GM19240 (cell line): ENCODE results near the gene RYR3.

Source experiments
- DNase-seq: peaks from one replicate; pipeline ENCODE4 v3.0.0; 2011; ENCODE audit warnings: low spot score; ENCODE audit not compliant: insufficient read length

The RYR3 gene

DNA sequence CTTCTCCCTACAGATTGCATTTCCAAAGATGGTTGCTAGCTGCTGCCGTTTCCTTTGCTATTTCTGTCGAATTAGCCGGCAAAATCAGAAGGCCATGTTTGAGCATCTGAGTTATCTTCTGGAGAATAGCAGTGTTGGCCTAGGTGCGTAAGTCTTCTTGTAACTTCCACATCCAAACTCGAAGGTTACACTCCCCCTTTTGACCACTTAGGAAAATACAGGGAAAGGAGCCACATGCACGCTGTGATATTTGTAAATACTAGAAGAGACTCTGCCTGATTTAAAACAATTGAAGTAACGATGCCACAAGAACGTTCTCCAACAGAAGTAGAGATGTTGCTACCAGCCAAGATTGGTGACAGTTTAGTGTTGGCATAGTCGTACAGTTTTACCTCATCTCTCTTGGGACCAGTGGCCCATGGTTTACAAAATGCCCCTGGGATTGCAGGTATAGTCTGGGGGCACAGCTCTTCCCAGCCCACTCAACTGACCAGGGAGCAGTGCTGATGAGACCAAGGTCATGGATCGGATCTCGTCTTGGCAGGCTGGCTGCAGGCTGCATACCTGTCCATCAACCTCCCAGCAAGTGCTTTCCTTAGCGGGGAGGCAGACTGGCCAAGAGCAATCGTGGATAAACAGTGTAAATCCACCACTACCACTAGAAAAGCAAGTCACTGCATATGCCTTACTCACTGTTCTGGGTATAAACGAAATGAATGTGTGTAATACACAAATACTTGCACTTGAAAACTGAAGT is 389.1 kb downstream of the RYR3 start:
- DNase-seq, result no peak

DNA sequence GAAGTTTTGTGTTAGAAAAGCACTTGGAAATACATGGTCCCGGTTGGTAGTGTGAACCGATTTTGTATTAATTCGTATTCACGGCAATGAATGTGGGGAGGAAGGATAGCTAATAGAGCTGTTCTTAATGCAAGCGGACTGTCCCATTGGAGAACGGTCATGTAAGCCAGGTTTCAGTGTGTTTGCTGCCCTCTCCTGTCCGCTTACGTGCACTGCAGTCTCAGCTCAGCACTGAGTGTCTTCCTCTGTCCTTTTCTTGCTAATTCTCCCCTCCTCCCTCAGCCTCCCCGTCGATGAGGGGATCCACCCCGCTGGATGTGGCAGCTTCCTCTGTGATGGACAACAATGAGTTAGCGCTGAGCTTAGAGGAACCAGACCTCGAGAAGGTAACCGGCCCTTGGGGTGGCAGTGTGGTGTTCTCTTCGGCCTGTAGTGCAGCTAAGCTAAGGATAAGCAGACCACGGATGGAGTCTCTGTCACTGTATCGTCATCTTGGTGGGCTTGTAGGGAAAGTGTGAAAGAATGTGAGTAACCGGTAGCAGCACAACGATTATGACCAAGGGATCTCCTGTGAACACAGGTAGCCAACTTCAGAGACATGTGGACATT is 390.0 kb downstream of the RYR3 start:
- peak; percentile 28 for DNase-seq

DNA sequence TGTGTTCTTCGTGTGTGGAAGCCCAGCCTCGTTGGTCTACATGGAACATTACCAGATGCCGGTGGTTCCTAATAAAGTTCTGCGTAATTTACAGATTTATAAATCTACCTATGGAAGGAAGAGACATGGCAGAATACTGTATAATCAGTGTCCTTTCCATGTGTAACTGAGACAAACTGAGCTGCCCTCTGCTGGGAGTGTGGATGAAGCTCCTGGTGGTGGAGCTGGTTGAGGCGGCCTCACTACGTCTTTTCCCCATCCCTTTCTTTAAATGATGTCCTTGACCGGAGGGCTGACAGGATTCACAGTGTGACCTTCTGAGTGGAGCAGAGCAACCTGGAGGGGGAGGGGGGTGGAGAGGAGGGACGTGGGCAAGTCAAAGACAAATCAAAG is 390.5 kb downstream of the RYR3 start:
- no peak for DNase-seq

DNA sequence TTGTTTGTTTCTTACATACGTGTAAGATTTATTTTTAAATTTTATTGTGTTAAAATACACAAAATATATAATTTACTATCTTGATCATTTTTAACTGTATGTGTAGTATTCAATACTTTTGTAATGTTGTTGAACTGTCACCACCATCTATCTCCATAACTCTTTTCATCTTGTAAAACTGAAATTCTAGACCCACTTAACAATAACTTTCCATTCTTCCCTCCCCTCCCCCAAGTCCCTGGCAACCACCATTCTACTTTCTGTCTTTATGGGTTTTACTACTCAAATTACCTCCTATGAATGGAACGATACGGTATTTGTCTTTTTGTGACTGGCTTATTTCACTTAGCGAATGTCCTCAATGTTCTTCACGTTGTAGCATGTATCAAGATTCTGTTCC is 395.4 kb downstream of the RYR3 start:
- DNase-seq, result no peak

DNA sequence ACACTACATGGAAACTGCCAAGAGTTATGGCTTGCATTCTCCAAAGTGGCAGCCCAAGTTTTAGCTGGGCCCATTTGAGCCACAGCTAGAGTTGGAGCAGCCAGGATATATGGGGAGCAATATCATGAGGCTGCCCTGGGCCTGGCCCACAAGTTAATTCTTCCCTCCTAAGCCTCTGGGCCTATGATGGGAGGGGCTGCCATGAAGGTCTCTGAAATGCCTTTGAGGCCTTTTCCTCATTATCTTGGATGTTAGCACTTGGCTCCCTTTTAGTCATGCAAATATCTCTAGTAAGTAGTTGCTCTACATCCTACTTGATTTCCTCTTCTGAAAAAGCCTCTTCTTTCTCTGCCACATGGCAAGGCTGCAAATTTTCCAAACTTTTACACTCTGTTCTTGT is 400.0 kb downstream of the RYR3 start:
- DNase-seq, result no peak

DNA sequence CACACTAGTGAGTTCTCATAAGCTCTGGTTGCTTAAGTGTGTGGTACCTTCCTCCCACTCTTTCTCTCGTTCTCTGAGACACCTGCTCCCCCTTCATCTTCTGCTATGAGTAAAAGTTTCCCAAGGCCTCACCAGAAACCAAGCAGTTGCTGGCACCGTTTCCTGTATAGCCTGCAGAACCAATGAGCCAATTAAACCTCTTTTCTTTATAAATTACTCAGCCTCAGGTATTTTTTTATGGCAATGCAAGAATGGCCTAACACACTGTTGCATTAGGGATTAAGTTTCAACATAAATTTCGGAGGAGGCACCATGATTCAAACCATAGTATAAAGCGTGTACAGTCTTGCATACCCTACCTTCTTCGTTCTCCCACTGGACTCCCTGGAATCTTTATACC is 405.3 kb downstream of the RYR3 start:
- DNase-seq, result no peak

DNA sequence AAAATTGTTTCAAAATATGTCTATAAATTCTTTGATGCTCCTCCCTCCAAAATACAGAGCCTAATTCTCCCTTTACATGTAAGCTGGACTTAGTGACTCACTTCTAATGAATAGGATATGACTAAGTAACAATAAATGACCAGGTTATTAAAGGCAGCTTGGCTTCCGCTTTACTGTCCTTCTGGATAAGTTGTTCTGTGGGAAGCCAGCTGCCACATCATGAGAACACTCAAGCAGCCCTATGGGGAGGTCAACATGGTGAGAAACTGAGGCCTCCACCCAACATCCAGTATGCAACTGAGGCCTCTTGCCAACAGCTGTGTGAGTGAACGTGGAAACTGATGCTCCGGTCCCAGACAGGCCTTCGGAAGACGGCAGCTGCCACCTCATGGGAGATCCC is 410.2 kb downstream of the RYR3 start:
- no peak for DNase-seq

DNA sequence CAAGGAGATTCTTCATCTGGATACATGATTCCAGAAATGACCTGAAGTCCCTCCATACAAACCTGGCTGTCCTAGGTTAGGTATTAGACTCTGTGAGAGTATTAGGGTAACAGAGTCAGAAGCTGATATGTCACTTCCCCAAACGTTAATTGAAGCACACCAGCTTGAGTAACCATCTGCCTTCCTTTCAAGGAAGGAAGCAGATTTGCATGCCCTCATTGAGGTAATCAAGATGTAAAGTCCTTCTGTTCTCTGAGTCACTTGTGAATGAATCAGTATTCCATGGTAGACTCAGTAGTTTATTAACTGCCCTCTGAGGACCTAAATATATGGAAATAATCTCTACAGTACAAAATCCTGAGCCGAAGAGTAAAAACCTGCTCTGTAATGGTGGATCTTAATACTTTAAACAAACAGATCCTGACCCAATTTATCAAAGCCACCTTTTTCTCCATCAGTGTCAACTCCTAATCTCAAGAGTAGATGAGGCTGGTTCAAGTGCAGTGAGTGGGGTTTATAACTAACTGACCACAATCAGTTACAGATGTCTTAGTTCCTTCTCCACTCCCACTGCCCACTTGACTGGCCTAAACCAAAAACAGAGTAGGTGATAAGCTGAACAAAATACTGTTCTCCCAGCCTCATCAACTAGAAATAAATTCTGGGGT is 411.4 kb downstream of the RYR3 start:
- no peak for DNase-seq

DNA sequence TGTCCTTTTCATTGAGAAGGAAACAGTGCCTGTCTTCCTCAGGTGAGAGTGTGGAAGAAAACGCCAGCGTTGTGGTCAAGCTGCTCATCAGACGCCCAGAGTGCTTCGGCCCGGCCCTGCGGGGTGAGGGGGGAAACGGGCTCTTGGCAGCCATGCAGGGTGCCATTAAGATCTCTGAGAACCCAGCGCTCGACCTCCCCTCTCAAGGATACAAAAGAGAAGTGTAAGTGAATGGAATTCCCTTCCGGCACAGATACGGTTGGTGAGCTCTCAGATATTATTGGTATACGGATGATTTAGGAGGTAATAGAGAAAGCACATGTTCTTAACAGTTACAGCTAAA is 411.9 kb downstream of the RYR3 start:
- no peak for DNase-seq

DNA sequence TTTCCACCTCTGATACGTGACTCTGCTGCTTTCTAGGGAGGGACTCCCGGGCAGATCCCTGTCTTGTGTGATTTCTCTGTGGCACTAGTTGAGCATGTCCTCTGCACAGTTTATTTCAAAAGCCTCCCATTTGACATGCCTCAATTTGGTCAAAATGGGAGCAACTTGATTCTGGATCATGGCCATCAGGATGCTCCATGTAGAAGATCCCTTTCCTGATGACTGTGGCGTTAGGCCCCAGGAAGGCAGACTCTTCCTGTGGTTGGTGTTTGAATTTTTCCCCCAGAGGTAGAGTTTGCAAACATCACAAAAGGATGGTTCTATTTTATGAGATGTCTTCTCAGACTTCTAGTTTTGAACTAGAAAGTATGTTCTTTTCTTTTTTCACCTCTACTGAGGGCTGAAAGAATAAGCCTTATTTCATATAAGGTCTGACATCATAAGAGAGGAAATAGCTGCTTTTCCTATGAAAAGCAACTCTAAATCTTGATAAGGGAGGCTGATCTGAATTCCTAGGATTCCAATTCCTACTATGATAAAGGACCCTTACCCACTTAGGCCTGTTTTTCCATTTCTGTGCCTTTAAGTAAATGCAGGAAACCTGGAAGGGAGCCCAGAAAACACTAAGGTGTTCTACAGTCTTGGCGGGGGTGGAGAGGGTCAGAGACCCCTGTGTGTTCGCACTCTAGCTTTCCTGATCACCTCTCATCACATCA is 413.7 kb downstream of the RYR3 start:
- DNase-seq, result no peak

DNA sequence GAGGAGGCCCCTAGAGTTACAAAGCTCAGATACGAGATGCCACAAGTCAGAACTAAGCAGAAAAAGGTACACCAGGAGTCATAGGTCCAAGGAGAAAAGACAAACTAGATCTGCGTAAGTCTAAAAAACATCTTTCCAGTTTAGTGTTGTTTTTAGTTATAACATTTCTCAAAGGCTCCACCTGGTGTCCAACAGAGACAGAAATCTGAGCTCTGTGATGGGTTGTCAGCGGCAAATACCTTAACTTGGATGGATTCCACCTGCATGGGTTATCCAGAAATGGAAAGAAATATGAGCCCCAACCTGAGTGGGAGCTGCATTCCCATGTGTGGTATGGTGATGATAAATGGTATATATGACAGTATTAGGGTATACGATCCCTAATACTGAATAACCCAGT is 418.9 kb downstream of the RYR3 start:
- no peak for DNase-seq

DNA sequence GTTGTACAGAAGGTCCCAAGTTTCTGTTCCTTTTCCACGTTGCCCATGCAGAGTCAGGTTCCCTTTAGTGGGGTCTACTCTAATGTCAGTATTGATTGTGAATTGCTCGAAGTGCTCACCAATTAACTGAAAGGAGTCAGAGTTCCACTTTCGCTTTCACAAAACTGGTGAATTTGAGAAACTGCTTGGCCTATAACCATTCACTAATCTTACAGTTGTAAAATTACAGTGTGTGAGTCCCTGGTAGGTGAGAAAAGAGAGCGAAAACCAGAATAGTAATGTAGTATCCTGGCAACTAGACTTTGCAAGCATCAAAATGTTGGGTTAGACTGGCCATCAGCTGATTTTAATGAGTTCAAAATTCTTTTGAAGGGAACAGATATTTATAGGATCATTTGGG is 420.0 kb downstream of the RYR3 start:
- no peak for DNase-seq

DNA sequence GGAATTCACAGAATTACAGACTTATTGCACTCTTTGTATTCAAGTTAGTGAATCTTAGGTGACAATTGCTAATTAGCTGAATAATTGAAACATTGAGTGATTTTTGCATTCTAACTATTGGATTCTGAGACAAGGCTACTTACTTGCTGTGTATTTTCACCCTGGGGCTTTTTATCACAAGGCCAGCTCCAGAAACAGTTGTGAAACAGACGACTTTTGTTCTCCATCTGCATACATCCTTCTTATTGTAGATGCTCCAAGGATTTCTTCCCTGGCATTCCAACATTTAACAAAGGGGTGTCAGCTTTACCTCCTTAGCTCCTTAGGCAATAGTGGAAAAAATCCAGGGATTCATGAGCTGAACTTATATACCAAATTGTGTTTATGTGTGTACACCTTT is 424.4 kb downstream of the RYR3 start:
- no peak for DNase-seq

DNA sequence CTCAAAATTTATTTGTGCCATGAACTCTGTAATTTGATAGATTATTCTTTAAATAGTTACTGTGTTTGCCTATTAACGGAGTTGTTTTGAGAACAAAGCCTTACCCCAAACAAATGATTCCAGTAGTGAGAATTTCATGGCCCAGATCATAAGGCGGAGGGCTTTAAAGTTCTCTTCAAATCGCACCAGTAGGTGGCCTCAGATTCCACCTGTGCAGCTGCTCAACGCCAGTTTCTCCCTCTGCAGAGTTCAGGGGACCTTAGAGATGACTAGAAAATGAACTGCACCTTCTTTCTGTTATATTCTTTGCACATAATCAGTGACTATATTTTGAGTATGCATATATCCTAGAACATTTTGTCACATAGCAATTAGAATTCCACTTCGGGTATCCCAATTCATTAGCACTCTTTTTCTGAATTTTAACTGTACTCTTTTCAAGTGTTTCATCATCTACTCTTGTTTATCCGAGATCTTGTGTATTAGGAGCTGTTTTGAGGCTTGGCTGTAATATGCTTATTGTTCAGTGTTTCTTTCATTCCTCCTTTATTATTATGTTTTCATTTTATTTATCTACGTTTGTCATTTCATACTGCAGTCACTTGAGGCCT is 425.0 kb downstream of the RYR3 start:
- DNase-seq, result no peak

DNA sequence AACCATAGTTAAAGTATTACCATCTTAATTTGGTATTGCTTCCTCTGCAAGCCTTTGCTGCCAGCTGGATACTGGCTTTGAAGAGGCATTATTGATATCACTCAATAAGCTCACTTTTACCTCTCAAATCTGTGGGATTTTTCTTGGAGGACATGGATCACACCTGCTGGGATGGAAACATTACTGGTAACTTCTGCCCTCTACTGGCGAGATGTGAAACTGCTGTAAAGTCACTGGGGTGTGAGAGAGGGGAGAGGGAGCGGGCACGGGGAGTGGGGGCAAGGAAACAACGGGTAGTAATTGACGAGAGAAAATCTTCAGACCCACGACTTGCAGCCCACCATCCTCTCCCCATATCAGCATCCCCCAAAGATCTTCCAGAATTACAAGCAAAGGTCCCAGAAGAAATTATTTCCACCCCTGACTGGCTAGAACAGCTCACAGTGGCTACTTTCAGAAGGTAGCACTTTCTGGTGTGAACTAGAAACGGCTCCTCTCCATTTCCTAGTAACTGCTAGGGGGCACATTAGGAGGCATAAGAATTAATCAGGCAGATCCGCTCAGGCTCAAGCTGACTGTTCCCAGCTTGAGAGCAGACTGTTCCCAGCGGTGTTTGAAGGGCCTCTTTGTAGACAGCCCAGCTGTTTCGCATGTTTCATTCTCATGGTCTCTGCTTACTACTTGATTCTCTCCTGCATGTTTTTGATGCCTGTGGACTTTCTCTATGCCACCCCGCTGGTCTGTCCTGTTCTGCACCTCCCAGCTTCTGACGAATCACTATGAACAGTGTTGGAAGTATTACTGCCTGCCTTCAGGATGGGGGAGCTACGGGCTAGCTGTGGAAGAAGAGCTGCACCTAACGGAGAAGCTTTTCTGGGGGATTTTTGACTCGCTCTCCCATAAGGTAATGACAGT is 427.2 kb downstream of the RYR3 start:
- peak; percentile 32 for DNase-seq

DNA sequence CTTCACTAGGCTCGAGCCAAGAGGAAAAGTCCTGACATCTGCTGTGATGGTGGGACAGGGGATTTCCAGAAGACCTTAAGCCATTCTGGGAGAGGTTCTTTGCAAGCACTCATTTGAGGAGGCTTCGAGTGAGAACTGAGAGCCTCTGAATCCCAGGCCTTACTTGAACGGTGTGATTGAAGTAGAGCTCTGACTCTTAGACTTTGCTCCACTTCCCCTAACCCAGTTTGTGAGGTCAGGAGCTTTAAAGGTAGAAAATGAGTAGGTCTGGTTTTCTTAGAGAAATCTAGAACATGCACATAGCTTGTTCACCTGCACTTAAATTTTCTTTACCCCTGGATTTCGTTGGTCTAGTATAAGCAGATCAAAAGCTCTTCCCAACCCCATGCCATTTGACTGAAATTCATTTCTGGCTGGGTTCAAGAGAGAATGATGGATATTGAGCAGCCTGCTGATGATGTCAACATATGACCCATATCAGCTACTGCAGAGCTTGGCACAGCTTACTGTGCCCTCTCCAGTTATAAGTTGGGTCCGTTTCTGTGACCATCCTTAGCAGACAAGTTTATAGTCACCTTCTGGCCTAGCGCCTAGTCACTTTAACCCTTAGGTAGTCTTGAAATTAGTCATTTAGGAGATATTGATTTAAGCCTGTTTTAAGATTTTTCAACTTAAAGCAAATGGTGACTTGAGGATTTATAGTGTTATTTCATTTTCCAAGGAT is 428.3 kb downstream of the RYR3 start:
- DNase-seq, result no peak

DNA sequence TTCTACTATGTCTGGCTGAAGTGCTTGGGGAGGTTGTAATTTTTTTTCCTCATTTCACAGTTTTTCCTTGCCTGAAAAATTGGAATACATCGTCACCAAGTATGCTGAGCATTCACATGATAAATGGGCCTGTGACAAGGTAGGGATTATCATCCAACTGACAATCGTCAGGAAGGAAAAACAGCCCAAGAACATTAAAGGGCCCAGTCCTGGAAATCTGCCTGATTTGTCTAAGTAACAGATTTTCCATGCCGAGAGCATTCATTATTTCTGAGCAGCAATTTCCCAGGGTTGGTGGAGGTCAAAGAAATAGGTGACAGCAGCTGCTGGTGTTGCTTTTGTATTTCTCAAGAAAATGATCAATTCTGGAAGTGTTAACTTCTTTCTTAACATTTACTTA is 431.5 kb downstream of the RYR3 start:
- no peak for DNase-seq

DNA sequence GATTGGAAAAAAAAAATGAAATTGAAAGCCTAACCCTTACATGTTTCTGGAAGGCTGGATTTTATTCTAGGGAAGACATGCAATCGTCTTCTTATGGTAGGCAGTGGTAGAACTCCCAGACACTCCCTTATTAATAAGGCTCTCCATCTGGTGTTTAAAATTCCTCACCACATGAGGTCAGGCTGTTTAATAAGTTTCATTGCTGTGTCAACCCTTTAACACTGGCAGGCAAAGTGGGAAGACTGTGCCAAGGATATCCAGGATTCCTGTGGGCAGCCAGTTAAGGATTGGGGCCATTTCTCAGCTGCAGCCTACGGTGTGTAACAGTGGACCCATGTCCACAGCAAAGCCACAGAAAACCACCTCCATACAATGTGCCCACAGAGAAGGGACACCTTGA is 432.0 kb downstream of the RYR3 start:
- DNase-seq, result no peak

DNA sequence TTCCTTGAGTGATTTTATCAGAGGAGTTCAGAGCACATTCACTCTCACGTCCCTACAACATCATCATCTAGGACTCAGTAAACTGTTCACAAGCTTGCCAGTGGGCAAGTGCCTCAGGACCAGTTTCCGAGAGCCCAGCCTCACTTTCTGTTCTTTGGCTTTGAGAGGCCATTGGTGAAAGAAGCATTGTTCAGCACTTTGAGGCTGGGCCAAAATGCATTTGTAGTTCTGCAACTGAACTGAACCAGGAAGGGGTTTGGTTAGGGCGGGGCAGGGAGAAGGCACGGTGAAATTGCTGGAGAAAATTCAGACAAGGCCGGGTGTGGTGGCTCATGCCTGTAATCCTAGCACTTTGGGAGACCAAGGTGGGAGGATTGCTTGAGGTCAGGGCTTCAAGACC is 435.4 kb downstream of the RYR3 start:
- DNase-seq, result no peak

DNA sequence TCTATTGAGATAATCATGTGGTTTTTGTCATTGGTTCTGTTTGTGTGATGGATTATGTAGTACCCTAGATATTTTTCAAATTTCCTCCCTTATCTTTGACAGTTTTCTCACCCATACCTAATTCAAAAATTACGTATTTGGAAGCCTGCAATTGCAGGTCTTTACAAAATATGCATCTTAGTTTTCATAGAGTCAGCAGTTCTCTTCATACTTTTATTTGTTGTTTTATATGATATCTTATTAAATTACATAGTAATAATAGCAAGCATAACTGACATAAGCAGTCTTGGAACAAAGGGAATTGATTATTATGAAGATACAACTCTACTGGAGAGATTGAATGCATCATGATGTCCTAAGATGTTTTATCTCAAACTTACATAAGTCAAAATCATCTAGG is 442.2 kb downstream of the RYR3 start:
- no peak for DNase-seq
